Measurements from ENCODE around the gene STIM2.

- TF ChIP-seq CREB1 (IDR thresholded peaks at IDR 0.05; ENCODE audit: low read depth) (no peak), RAD21 (IDR thresholded peaks at IDR 0.05; ENCODE audit: low read depth) (no peak), TEAD4 (IDR thresholded peaks at IDR 0.05) (no peak), EGR1 (IDR thresholded peaks at IDR 0.05) (no peak), TCF12 (IDR thresholded peaks at IDR 0.05; ENCODE audit: low read depth) (no peak), REST (IDR thresholded peaks at IDR 0.05; ENCODE audit: low read depth) (no peak), YY1 (IDR thresholded peaks at IDR 0.05; ENCODE audit: low read depth) (no peak), EP300 (IDR thresholded peaks at IDR 0.05; ENCODE audit: borderline replicate concordance) (no peak), USF1 (IDR thresholded peaks at IDR 0.05) (no peak), TAF1 (IDR thresholded peaks at IDR 0.05; ENCODE audit: low read depth) (no peak), FOXM1 (IDR thresholded peaks at IDR 0.05; ENCODE audit: borderline replicate concordance, low read depth) (no peak), MAX (IDR thresholded peaks at IDR 0.05) (no peak), CEBPB (IDR thresholded peaks at IDR 0.05) (no peak), ZBTB7A (IDR thresholded peaks at IDR 0.05; ENCODE audit: low read depth) (no peak)
Measured at GRCh38 chr4:26862381-26862915, 1.8 kb downstream of the STIM2 start.
